COLO829 (cell line): ENCODE measurements around the gene GALNT18.
A peak's percentile ranks its signal among the peaks of the same experiment; 100 is the strongest.

Experiments
- DNase-seq: peaks from one replicate; pipeline ENCODE4 v3.0.0; 2012; ENCODE audit warnings: low spot score

The GALNT18 gene

DNA sequence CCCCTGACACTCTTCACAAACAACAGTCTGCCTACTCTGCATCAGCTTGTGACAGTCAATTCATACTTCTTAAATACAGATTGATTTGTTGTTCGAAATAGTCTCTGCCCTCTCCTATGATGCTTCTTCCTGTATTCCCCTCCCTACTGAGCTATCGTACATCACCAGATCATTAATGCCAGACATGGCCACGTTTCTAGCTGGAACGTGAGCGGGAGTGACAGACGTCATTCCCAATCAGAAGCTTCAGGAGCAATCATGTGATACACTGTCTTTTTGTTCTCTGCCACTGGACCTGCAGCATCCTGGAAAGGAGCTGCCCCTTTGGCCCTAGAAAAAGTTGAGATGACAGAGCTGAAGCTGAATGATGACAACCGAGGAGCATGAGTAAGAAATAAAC, 317.3 kb downstream of the GALNT18 start:
- DNase-seq = no peak

DNA sequence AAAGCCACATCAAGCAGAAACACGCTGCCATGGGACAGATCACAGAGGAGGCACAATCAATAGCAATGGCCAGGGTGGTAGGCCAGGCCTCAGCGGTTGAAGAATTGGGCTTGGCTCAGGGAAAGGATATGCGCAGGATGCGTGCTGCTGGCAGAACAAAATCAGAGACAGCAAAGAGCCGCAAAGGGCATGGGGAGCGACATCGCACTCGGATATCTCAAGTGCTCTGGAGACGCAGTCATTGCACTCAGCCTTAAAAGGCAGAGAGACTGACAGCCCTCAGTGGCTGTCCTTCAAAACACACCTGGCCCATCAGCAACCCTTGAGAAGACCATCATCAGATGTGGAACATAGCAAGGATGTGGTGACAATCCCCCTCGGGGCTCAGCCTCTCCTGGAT, 319.2 kb downstream of the GALNT18 start:
- no peak for DNase-seq

DNA sequence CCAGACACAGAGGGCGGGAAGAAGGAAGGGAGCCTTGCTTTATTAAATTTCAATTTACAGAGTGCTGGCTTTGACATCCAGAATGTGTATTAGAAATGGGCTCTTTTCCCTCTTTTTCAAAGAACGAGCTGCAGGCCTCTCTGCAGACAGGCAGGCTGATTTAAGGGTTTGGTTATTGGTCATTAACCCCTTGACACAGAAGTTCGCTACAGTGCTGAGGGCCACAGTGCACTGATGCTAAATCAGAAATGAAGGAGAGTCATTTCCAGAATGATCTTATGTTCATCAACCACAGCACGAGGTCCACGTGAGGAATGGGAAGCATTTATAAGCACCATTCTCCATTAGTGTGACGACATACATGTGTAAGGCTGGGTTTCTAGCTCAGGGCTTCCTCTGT, 320.6 kb downstream of the GALNT18 start:
- DNase-seq = no peak

GRCh38 chr11:11297578-11297977, 324.2 kb downstream of the GALNT18 start:
- peak; percentile 23 for DNase-seq

GRCh38 chr11:11296434-11296833, 325.4 kb downstream of the GALNT18 start:
- no peak for DNase-seq

DNA sequence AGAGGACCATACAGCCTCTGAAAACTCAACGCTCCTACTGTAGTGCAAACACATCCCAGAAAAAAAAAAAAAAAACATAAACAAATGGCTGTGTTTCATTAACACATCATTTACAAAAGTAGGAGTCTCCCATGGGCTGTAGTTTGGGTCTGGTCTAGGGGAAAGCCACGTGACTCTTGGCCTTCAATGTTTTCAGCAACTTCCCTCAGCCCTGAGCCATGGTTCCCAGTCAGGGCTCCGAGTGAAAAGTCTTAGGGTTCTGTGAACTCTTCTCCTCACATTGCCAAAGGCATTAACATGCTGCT, 327.3 kb downstream of the GALNT18 start:
- DNase-seq = no peak

- DNase-seq = no peak
Measured at GRCh38 chr11:11293798-11294550, 327.8 kb downstream of the GALNT18 start.

- DNase-seq = no peak
Measured at GRCh38 chr11:11292839-11293238, 329.0 kb downstream of the GALNT18 start.

- DNase-seq = no peak
Measured at GRCh38 chr11:11291041-11292015, 330.5 kb downstream of the GALNT18 start.

- DNase-seq = no peak
Measured at GRCh38 chr11:11290354-11290753, 331.5 kb downstream of the GALNT18 start.

- no peak for DNase-seq
Measured at GRCh38 chr11:11289669-11290068, 332.1 kb downstream of the GALNT18 start.

- no peak for DNase-seq
Measured at GRCh38 chr11:11288972-11289616, 332.7 kb downstream of the GALNT18 start.

- no peak for DNase-seq
Measured at GRCh38 chr11:11284481-11284880, 337.3 kb downstream of the GALNT18 start.

DNA sequence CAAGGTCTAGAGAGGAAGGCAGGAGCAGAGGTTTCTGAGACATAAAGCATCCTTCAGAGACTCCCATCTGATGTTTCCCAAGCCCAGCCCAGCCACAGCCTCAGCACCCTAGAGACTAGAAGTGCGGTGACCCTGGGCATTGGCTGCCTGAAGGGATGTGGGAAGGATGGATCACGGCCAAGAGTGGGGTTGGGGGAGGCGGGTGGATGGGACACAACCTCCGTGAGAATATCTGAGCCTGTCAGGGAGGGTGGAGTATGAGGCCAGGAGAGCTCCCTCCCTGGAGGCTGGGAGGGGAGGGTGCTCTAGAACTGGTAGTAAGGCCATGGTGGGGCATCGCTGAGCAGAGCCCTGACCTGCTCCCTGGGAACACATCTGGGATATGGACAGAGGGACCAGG, 340.2 kb downstream of the GALNT18 start:
- DNase-seq = no peak

DNA sequence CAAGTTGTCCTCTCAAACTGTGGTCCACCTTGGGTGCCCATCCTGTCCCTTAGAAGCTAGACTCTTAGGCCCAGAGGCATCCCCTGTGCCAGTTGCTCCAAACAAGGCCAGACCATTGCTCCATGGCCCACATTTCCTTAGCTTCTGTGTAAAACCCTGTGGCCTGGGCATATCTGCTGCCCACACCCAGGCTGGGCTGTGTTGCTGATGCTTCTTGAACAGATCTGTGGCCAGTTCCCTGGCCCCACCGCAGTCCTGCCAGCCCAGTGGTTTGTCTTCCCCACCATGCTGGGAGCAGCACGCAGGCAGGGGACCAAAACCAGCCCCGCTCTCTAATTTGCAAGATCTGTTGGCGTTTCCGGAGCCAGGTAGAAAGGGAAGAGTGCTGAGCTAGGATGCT, 341.0 kb downstream of the GALNT18 start:
- no peak for DNase-seq

DNA sequence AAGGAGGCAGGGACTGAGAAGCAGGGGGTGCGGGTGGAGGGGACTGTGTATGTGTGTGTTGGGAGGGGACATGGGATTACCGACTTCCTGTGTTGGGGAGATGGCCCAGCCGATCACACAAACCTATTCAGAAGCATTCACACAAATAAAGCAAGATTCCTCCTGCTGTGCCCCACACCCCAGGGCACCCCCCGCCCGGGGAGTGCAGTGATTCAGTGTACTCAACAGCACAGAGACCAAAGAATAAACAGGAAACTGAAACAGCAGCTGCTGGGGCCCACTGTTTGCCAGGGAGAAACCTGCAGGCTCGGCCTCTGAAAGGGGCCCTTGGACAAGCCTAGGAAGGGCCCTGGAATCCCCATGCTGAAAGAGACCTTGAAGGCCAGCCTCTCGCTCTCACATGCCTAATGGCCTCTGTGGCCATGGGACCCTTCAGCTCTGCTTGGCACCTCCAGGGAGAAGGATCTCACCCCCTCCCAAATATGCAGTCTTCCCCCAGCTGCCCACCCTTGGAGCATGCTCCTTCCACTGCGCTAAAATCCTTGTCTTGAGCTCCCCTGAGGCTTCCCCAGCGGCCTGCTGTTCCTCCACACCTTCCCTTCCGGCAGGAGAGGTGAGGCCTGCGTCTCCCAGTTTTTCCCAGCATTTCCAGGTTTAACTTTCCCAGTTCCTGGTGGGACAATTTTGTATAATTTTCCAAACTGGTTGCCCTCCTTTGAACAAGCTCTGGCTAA, 341.7 kb downstream of the GALNT18 start:
- DNase-seq = no peak

GRCh38 chr11:11272254-11272653, 349.6 kb downstream of the GALNT18 start:
- DNase-seq = no peak

- DNase-seq = no peak
Measured at GRCh38 chr11:11270236-11270775, 351.5 kb downstream of the GALNT18 start.

- DNase-seq = no peak
Measured at GRCh38 chr11:11268706-11269105, 353.1 kb downstream of the GALNT18 start.

DNA sequence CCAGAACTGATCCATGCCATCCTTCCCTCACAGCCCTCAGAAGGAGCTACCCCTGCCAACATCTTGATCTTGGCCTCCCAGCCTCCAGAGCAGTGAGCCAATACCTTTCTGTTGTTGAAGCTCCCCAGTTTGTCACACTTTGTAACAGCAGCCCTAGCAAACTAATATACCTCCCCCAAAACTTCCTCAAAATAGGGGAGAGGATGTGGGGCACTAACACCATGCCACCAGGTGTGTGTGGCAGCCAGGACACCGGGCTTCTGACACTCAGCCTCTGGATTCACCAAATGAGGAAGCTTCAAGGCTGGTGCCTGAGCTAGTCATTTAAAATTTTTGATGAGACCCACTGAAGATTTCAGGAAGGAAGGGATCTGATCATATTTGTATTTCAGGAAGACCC, 353.7 kb downstream of the GALNT18 start:
- no peak for DNase-seq

DNA sequence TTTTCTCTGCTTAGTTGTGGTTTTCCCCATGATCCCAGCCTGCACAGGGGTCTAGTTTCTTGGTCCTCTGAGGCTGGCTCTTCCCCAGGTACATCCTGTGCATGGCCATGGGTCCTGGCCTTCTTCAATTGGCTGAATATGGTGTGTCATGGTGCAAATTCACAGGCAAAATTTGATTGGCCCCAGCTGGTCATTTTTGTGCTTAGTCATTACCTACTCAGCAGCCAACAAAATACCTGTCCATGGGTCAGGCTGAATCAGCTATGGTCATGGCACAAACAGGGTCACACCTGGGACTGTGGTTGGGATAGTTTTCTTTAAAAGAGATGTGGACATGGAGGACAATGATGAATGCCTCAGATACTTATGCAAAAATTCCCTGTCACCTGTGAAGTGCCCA, 354.5 kb downstream of the GALNT18 start:
- no peak for DNase-seq
